ENCODE results near the gene WDFY2. TPM values are rescaled to one million over a fixed set of nuclear protein-coding genes. Genes with fewer than 3 reads are reported as not detected.
"Not testable (repeated sequence)": the region's sequence is repeated elsewhere in the genome, so short reads cannot be mapped to it uniquely, and the experiment has no call there.

The WDFY2 gene
- total RNA-seq, 1 donor from 2014 or later, result 43.0 TPM

GRCh38 chr13:51562011-51562671, 22.1 kb upstream of the WDFY2 start:
- Mint-ChIP-seq H3K27ac (ENCODE audit: unreplicated experiment) (no peak overlapping the region), H3K36me3 (ENCODE audit: unreplicated experiment) (peaks cover 4% of the 10 kb centered on the region), H3K4me3 (ENCODE audit: unreplicated experiment) (no peak overlapping the region), H3K9me3 (ENCODE audit: unreplicated experiment) (no peaks in the 10 kb centered on the region), H3K27me3 (ENCODE audit: unreplicated experiment) (no peaks in the 10 kb centered on the region), H3K4me1 (ENCODE audit: low read depth, unreplicated experiment) (no peaks in the 10 kb centered on the region)
- no peak for DNase-seq
- TF ChIP-seq CTCF (IDR thresholded peaks at IDR 0.05; ENCODE audit: partially characterized antibody, unreplicated experiment), result no peak

- H3K36me3 Mint-ChIP-seq (ENCODE audit: unreplicated experiment), result peaks cover 4% of the 10 kb centered on the region
- H3K4me1 Mint-ChIP-seq (ENCODE audit: low read depth, unreplicated experiment), result no peaks in the 10 kb centered on the region
- no peaks in the 10 kb centered on the region for H3K27me3 Mint-ChIP-seq (ENCODE audit: unreplicated experiment)
- no peak overlapping the region for H3K4me3 Mint-ChIP-seq (ENCODE audit: unreplicated experiment)
- TF ChIP-seq CTCF (IDR thresholded peaks at IDR 0.05; ENCODE audit: partially characterized antibody, unreplicated experiment), result no peak
- no peak overlapping the region for H3K27ac Mint-ChIP-seq (ENCODE audit: unreplicated experiment)
- DNase-seq, result no peak
- H3K9me3 Mint-ChIP-seq (ENCODE audit: unreplicated experiment), result no peaks in the 10 kb centered on the region
Observed at GRCh38 chr13:51564252-51564651, 20.0 kb upstream of the WDFY2 start.

- no peak for DNase-seq
- H3K36me3 Mint-ChIP-seq (ENCODE audit: unreplicated experiment), result peaks cover 6% of the 10 kb centered on the region
Observed at GRCh38 chr13:51564671-51565070, 19.6 kb upstream of the WDFY2 start.

GRCh38 chr13:51569001-51569400, 15.3 kb upstream of the WDFY2 start:
- not testable (repeated sequence) for H3K27me3 Mint-ChIP-seq (ENCODE audit: unreplicated experiment); H3K27ac Mint-ChIP-seq (ENCODE audit: unreplicated experiment); H3K9me3 Mint-ChIP-seq (ENCODE audit: unreplicated experiment); H3K36me3 Mint-ChIP-seq (ENCODE audit: unreplicated experiment); H3K4me3 Mint-ChIP-seq (ENCODE audit: unreplicated experiment); DNase-seq; H3K4me1 Mint-ChIP-seq (ENCODE audit: low read depth, unreplicated experiment)

More at GRCh38 chr13:51564671-51565070, 19.6 kb upstream of the WDFY2 start:
- Mint-ChIP-seq H3K4me3 (ENCODE audit: unreplicated experiment) (no peak overlapping the region), H3K9me3 (ENCODE audit: unreplicated experiment) (no peaks in the 10 kb centered on the region), H3K27me3 (ENCODE audit: unreplicated experiment) (no peaks in the 10 kb centered on the region), H3K27ac (ENCODE audit: unreplicated experiment) (no peak overlapping the region), H3K4me1 (ENCODE audit: low read depth, unreplicated experiment) (no peaks in the 10 kb centered on the region)
- TF ChIP-seq CTCF (IDR thresholded peaks at IDR 0.05; ENCODE audit: partially characterized antibody, unreplicated experiment), result no peak

GRCh38 chr13:51576754-51577153, 7.5 kb upstream of the WDFY2 start:
- H3K36me3 Mint-ChIP-seq (ENCODE audit: unreplicated experiment), result no peaks in the 10 kb centered on the region
- no peaks in the 10 kb centered on the region for H3K4me1 Mint-ChIP-seq (ENCODE audit: low read depth, unreplicated experiment)
- no peak overlapping the region for H3K27ac Mint-ChIP-seq (ENCODE audit: unreplicated experiment)
- H3K4me3 Mint-ChIP-seq (ENCODE audit: unreplicated experiment), result no peak overlapping the region
- no peak for TF ChIP-seq CTCF (IDR thresholded peaks at IDR 0.05; ENCODE audit: partially characterized antibody, unreplicated experiment)
- H3K9me3 Mint-ChIP-seq (ENCODE audit: unreplicated experiment), result peaks cover 1% of the 10 kb centered on the region
- no peak for DNase-seq
- H3K27me3 Mint-ChIP-seq (ENCODE audit: unreplicated experiment), result no peaks in the 10 kb centered on the region

All from glutamatergic neuron (in vitro differentiated cells).